GM21526 (cell line): ENCODE results near the gene ME3.

Source experiments
- ATAC-seq: cut with Tn5 transposase; IDR thresholded peaks from one replicate; pipeline ENCODE4 v1.9.1; 2021; ENCODE audit warnings: moderate library complexity; ENCODE audit not compliant: unreplicated experiment, low FRiP score

The ME3 gene

DNA sequence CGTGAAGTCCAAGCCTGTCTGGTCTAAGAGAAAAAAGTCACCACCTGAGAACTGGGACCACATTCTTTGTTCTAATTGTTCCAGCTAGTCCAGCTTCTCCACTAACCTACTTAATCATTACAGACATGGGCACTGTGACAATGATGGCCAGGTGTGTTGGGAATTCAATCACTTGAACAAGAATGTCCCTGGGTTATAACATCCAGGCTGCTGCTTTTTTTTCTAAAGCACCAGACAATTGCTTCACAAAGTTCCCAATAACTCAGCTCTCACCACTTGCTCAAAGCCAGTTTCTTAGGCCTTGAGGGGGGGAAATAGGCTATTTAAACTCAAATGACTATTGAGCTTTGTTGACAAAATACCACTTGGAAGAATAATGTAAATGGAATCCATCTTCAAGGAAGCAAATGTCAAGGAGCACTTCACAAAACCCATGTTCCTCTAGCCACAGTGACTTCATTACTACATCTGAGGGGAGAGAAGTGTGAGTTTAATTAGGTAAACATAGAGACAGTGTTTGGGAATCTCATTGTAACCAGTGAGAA, 80.3 kb downstream of the ME3 start:
- no peak for ATAC-seq

GRCh38 chr11:86591631-86592030, 80.8 kb downstream of the ME3 start:
- no peak for ATAC-seq

GRCh38 chr11:86589856-86590589, 82.4 kb downstream of the ME3 start:
- ATAC-seq = no peak

DNA sequence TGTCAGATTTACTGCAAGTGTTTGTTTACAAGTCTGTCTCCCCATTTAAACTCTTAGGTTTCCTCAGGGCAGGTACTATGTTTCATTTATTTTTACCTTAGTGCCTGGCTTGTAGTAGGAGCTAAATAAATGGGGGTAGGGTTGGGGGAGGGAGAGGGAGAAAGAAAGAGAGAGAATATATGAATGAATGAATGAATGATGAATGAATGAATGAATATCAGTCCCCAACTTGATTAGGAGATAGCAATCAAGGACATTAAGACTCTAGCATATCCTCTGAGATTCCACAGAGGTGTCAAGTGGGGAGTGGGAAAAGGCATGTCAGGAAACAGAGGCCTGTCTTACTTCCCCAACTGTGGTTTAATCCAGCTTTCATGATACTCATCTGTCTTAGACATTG, 83.2 kb downstream of the ME3 start:
- ATAC-seq = no peak

DNA sequence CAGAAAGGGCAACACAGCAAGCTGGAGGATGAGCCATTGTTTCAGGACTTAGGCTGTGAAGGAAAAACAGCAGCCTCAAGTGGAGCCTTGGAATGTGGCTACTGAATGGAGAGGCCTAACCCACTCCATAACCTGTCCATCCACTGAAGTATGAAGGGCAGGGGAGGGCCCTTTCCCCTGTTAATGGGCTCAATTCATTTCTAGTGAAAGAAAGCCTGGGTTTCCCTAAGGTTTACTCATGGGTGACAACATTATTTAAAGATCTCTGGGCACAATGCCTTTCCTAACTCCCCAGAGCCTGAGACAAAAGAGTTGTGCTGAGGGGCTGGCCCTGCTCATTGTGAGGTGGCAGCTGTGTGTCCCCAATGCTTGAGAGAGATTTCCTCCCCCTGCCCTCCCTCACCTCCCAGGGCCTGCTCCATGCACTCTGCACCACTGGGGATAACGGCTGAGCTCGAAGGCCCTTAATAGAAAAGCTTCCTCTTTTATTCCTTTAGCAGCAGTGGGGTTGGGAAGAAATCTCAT, 83.8 kb downstream of the ME3 start:
- no peak for ATAC-seq

DNA sequence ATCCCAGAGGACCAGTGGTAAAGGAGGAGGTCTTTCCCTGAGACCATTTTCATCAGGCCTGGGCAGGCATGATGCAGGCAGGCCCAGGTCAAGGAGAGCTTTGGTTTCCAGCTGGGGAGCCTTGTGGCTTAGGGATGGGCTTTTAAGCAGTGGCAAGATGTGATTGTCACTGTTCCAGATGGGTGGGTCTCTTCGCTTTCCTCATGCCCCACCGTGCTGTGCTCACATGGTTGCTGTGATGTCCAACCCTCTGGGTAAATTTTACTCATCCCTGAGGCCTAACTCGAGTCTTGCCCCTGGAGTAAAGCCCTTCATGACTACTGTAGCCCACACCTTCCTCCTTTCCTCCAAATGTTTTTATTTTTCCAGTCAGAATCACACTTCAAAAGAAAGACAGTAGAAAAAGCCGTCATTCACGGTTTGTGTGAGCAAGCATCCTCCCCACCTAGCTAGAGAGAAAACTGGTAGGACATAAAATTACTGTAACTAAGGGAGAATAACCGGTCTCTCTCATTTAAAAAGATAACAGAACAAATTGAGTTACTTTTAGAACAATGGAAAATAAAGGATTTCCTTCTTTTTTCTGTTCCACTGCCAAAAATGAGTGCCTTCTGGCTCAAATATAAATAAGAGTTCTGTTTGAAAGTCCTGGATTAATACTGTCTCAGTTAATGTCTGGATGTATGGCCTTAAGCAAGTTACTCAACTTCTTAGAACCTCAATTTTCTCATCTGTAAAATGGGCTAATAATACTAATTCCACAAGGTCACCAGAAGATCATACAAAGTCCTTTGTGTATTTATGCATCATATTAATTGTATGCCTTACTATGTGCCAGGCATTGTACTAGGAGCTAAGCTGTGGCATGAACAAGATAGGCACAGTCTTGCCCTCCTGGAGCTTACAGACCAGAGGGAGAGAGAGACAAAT, 84.9 kb downstream of the ME3 start:
- no peak for ATAC-seq

GRCh38 chr11:86586307-86586706, 86.1 kb downstream of the ME3 start:
- ATAC-seq = no peak

DNA sequence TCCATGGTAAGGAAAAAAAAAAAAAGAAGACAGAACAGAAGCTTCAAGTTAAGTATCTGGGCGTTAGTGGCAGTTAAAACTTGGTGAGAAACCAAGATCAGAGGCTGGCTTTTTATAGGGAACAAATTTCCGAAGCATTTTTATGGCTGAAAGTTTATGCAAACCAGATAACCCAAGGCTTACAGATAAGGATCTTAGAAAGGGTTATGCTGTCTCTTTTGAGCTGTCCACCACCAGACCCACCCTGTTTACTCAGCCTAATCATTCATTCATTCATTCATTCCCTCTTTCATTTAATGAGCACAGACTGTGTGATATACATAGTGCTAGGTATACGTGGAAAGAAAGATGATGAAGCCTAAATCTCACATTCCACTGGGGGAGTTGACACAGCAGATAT, 89.5 kb downstream of the ME3 start:
- no peak for ATAC-seq

DNA sequence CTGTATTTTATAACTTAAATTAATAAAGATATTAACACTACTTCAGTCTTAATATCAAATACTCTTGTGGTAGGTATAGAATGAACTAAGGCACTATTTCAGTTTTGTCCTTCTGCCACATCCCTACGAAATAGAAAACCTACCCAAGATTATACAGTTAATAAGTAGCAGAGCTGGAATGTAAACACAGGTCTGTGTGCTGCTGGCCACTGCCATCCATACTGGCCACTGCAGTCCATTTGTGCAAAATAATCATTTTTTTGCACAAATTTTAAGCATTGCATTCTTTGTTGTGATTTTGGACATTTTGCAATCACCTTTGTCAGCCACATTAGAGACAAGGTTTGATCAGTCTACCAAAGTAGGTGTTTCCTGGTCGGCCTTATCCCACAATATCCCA, 91.9 kb downstream of the ME3 start:
- no peak for ATAC-seq

GRCh38 chr11:86579406-86579731, 93.0 kb downstream of the ME3 start:
- ATAC-seq = no peak

GRCh38 chr11:86578727-86579405, 93.5 kb downstream of the ME3 start:
- ATAC-seq = no peak

DNA sequence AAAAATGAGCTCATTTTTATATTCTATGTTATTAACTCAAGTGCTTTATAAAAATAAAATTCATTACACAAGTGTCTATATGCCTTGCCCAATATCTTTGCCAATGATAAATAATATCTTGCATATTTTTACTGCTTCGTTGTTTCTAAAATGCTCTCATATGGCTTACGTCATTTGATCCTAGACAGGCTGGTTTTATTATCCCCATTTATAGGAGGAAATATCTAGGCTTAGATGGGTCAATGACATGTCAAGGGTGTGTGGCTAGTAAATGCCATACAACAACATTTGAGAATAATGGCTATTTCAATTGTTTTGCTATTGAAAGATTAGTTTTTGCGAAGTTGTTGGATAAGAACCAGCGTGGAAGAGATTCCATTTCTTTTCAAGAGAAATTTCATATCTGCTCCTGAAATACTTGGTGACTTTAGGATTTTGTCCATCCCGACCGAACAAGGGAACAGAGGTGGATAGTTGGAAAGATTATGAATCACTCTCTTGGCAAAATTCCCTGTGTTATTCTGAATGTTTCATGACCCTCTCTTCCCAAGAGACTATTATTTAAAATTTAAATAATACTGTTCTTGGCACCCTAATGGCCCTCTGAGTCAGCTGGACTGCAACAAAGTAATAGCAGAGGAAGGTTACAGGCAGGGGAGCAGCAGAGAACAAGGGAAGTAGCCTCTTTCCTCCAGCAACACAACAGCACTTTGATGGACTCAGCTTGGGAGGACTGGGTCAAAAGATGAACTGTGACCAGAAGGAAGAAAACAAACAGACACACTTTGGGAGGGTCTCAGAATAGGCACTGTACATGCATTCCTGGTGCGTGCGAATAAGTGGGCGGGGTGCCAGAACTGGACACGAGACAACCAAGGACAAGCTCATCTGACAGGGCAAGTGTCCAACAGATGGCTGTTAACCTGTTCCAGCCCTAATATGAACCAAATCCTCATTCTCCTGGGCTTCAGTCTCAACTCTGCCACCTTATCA, 94.5 kb downstream of the ME3 start:
- ATAC-seq = no peak

- no peak for ATAC-seq
Measured at GRCh38 chr11:86576946-86577624, 95.3 kb downstream of the ME3 start.

GRCh38 chr11:86575927-86576326, 96.5 kb downstream of the ME3 start:
- no peak for ATAC-seq

DNA sequence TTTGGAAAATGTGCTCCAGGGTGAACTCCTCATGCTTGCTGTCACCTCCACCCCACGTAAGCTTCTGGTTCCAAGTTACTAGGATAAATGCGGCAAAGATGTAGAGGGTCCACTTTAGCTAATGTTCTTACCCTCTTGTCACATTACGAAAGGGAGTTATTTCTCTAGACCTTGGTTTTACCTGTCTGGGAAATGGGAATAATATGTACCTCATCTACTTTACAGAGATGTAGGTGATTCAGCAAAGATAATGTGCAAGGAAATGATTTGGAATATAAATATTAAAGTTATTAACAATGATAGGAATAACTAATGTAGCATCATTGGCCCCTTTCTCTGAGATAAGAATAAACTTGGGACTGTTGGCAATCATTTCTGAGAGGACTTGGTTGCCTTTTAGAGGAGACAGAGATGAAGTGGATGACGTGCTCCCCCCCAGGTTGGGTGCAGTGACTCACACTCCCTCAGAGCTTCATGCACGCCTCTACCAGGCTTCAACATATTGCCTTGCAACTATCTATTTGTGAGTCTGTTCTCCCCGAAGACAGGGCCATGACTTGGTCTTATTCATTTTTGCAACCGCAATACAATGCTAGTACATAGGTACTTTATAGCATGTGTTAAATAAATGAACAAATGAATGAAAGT, 97.1 kb downstream of the ME3 start:
- no peak for ATAC-seq

DNA sequence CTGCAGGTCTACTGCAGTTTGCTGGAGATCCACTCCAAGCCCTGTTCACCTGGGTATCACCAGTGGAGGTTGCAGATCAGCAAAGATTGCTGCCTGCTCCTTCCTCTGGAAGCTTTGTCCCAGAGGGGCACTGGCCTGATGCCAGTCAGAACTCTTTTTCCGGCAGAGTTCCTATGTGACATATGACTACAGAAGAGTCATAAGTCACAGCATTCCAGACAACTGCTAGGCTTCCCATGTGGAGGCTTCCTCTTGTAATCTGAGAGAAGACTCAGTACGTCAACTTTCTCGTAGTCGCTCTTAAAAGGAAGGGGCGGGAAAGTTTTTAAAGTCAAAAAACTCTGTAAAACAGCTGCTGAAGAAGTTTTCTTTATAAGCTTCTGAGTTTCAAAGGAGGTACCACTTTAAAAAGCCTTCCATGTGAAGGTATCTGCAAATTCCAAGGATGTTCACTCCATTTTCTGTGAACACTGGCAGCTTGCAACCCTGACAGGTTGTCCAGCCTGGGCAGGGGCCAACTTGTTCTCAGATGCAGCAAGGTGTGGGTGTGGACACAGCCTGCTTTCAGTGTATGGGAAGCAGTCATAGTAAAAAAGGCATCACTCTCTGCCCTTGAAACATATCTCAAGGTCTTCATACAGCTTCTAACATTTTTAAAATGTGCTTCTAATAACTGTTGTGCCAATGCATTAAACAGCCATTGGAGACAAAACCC, 97.8 kb downstream of the ME3 start:
- no peak for ATAC-seq

- ATAC-seq = no peak
Measured at GRCh38 chr11:86571273-86571948, 101.0 kb downstream of the ME3 start.
